ENCODE results near the gene BEX4.

BEX4 gene

GRCh38 chrX:103240155-103240554, 25.2 kb downstream of the BEX4 start:
- DNase-seq = no peak

- no peak for DNase-seq
Measured at GRCh38 chrX:103248553-103248952, 33.6 kb downstream of the BEX4 start.

DNA sequence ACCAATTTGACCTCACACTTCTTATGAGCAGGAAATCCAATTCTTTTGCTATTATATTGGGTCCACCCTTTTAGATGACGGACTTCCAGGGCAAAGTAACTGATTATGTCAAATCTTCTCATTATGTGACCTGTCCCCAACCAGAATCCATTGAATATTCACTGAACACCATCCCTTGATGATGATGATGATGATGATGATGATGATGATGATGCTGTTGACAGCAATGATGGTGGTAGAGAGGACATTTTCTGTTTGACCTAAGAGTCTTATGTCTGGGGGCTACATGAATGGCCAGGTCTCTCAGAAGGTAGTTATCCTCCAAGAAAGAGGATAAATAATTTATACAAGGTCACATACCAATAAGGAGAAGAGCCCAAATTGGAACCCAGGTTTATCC, 34.9 kb downstream of the BEX4 start:
- DNase-seq = no peak

- no peak for DNase-seq
Measured at GRCh38 chrX:103250977-103251376, 36.1 kb downstream of the BEX4 start.

GRCh38 chrX:103253608-103254007, 38.7 kb downstream of the BEX4 start:
- no peak for DNase-seq

DNA sequence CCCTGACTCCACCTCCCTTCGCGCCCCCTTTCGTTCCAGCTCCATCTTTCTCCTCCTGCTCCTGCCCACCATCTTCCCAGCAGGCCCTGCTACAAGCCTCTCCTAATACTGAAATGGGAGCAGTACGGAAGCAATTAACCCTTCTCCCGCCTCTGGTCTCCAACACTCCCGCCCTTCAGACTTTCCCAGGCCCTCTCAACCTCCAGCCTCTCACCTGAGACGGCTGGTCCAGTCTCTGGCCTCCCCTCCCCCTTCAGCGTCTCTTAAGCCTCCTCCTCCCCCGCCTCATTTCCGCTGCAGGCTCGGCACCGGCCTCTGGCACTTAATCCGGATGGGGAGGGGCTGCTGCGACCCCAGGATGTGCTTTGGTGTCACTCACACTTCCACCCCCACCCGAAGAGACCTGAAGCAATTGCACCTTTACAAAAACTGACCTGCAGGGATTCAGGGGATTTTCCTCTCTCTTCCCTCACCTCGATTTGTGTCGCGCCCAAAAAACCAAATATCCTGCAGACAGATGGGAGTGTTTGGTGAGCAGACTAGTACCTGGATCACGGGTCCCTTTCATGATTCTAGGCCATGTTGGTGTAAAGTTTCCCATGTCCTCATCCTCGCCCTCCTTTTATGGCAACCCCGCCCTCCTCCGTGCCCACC, 39.4 kb downstream of the BEX4 start:
- peak; percentile 10 for DNase-seq

DNA sequence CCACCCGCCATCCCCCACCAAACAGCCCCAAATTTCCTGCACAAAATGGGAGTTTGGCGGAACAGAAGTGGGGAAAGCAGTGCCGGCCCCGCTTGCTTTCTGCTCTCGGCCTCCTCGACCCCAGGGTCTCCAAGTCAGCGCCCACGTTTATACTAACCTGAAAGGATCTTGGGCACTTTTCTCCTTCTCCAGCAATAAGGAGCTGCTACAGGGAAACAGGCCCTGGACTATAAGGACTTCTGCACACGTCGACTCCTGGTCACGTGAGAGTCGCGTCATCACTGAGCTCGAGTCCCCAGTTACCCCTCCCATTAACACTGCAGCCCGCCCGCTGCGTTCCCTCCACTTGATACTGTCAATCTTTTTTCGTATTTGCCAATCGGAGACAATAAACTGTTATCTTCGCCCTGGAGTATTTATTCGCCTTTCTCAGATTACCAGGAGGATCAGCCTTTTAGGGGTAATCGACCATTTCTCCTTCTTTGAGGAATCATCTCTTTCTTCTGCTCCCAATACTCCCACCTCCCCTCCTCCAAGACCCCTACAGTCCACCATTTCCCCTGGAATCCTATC, 40.1 kb downstream of the BEX4 start, which contains the start of gene TCEAL8:
Gene TCEAL8 (minus strand): TSS at position 235 of the 573 bp plus-strand sequence. CDS start 1,176 bp downstream, outside the sequence.
- peak; percentile 64 for DNase-seq

- no peak for DNase-seq
Measured at GRCh38 chrX:103256651-103257050, 41.7 kb downstream of the BEX4 start.

- DNase-seq = no peak
Measured at GRCh38 chrX:103258275-103258674, 43.4 kb downstream of the BEX4 start.
